ENCODE measurements around the gene TINCR.

TINCR gene

GRCh38 chr19:5579286-5579685, 11.5 kb upstream of the TINCR start:
- H3K27ac ChIP-seq, result no peak overlapping the region
- TF ChIP-seq CTCF (IDR thresholded peaks at IDR 0.05), result no peak
- no peak for TF ChIP-seq ZFX (IDR thresholded peaks at IDR 0.05; ENCODE audit: borderline replicate concordance)

DNA sequence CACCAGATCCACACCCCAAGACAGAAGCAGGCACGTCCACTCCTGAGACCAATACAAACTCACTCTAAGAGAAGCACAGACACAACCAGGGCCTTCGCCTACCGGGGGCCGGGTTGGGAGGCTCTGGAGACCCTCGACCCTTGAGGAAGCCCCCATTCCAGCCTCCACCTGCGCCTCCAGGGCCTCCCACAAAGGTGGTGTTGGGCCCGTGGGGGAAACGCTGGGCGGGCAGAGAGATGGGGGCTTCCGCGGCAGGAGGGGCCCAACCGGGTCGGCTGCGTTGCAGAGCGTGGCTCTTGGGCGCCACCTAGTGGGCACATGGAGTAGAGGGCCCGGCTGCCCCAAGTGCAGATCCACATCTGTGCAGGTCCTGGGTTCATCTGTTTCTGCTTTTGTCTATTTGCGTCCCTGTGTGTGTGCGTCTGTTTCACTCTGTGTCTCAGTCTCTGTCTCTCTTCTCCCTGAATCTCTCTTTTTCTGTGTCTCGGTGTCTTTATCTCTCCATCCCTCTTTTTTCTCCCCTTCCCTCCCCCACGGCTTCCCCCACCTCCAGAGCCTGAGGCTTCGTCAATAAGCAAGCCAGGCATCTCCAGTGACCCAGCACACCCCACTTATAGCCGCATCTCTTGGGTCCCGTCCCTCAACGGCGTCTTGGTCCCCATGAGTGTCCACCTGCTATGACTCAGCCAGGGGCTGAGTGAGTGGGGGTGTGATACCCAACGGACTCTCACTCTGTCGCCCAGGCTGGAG, 10.5 kb upstream of the TINCR start:
- TF ChIP-seq CTCF (IDR thresholded peaks at IDR 0.05) (peak; percentile 99), ZFX (IDR thresholded peaks at IDR 0.05; ENCODE audit: borderline replicate concordance) (no peak)

GRCh38 chr19:5575590-5575989, 7.8 kb upstream of the TINCR start:
- TF ChIP-seq CTCF (IDR thresholded peaks at IDR 0.05) (no peak), ZFX (IDR thresholded peaks at IDR 0.05; ENCODE audit: borderline replicate concordance) (no peak)
- no peak overlapping the region for H3K27ac ChIP-seq

More for the DNA sequence above, 10.5 kb upstream of the TINCR start:
- H3K27ac ChIP-seq, result peak overlapping the region; percentile 84

- peak overlapping the region; percentile 27; the same call in 1 of the 2 replicates for H3K27ac ChIP-seq
- TF ChIP-seq CTCF (IDR thresholded peaks at IDR 0.05) (no peak), ZFX (IDR thresholded peaks at IDR 0.05; ENCODE audit: borderline replicate concordance) (no peak)
These were observed 5.0 kb upstream of the TINCR start for GRCh38 chr19:5572556-5573286.

- H3K27ac ChIP-seq, result peak overlapping the region; percentile 27; the same call in 1 of the 2 replicates
- TF ChIP-seq CTCF (IDR thresholded peaks at IDR 0.05), result no peak
- TF ChIP-seq ZFX (IDR thresholded peaks at IDR 0.05; ENCODE audit: borderline replicate concordance), result no peak
These were observed 4.0 kb upstream of the TINCR start for GRCh38 chr19:5571777-5572176.

DNA sequence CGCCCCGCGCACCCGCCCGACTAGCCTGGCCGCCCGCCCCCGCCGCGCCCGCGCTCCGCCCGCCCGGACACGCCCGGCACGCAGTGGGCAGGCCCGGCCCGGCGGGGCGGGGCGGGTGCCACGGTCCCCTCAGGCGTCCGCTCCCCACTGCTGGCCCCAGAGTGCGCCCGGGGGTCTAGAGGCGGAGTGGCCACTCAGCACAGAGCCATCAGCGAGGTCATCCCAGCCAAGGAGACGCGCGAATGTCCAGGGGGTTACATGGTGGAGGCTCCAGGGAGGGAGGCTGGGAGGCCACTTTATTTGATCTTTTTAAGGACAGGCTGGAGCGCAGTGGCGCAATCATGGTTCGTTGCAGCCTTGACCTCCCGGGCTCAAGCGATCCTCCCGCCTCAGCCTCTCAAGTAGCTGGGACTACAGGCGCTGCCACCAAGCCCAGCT, 236 bp upstream of the TINCR start:
- TF ChIP-seq ZFX (IDR thresholded peaks at IDR 0.05; ENCODE audit: borderline replicate concordance), result no peak
- no peak for TF ChIP-seq CTCF (IDR thresholded peaks at IDR 0.05)
- no peak overlapping the region for H3K27ac ChIP-seq

DNA sequence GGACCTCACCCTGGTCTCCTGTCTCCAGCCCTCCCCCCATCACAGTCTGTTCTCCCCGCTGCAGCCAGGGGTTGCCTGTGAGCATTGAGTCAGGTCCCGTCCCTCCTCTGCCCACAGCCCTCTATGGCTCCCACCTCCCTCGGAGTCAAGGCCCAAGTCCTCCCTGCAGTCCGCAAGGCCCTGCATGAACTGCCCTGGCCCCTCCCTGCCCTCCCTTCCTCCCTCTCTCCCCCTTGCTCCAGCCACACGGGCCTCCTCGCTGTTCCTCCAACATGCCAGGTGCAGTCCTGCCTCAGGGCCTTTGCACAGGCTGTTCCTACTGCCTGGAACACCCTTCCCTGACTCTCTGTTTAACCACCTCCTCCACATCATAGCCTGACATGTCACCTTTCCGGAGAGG, 2.8 kb downstream of the TINCR start:
- no peak overlapping the region for H3K27ac ChIP-seq
- TF ChIP-seq CTCF (IDR thresholded peaks at IDR 0.05), result no peak
- TF ChIP-seq ZFX (IDR thresholded peaks at IDR 0.05; ENCODE audit: borderline replicate concordance), result no peak
